ENCODE measurements around the gene DAP.

Gene DAP

DNA sequence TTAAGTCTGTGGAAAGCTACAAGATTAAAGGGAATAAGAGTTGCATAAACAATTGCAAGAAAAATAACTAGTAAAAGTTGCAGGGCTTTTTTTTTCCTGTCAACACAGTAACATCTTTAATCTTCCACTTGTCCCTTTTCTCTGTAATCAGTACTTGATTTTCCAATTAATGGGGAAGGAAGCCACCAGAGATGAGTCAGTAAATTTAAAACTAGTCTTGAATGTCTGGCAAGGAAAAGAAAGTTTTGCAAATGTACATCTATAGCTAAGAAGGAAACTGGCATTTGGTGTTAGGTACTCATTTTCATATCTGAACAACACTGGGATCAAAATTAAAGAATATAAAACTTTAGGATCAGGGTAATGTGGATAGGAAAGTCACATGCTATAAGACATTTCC lies 17.1 kb downstream of the DAP start:
- Histone ChIP-seq H3K27me3 (ENCODE audit: control insufficient read depth in 1 of 2, insufficient read depth in 2 of 2, low read length in 2 of 2) (no peaks in the 10 kb centered on the region), H3K9ac (ENCODE audit: low read length) (no peak overlapping the region), H3K27ac (ENCODE audit: low read depth, low read length) (no peak overlapping the region), H3K9me3 (ENCODE audit: low read length) (no peaks in the 10 kb centered on the region), H3K4me3 (ENCODE audit: low read depth in 1 of 2, low read length in 2 of 2) (no peak overlapping the region), H3K4me1 (ENCODE audit: insufficient read depth, low read length) (no peaks in the 10 kb centered on the region), H3K36me3 (ENCODE audit: insufficient read depth, low read length) (peaks cover 13% of the 10 kb centered on the region)

DNA sequence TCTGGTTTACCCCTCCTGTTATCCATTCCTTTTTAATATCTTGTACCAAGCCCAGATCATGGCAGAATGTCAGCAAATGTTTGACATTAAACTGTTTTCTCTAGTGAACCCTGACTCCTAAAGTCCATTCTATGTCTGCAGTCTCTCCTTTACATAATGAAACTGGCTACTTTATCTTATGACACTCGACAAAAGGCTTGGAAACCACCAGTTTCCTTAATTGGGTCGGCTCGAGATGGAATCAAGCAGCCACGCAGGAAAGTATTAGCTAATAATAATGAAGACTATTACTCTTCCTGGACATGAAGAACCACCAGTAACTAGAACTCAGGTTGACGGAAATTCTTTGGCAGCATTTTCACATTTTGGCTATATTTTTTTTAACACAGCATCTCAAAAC lies 17.5 kb downstream of the DAP start:
- H3K4me1 ChIP-seq (ENCODE audit: insufficient read depth, low read length), result no peaks in the 10 kb centered on the region
- no peaks in the 10 kb centered on the region for H3K9me3 ChIP-seq (ENCODE audit: low read length)
- peaks cover 13% of the 10 kb centered on the region for H3K36me3 ChIP-seq (ENCODE audit: insufficient read depth, low read length)
- no peak overlapping the region for H3K9ac ChIP-seq (ENCODE audit: low read length)
- H3K4me3 ChIP-seq (ENCODE audit: low read depth in 1 of 2, low read length in 2 of 2), result no peak overlapping the region
- no peak overlapping the region for H3K27ac ChIP-seq (ENCODE audit: low read depth, low read length)
- H3K27me3 ChIP-seq (ENCODE audit: control insufficient read depth in 1 of 2, insufficient read depth in 2 of 2, low read length in 2 of 2), result no peaks in the 10 kb centered on the region

DNA sequence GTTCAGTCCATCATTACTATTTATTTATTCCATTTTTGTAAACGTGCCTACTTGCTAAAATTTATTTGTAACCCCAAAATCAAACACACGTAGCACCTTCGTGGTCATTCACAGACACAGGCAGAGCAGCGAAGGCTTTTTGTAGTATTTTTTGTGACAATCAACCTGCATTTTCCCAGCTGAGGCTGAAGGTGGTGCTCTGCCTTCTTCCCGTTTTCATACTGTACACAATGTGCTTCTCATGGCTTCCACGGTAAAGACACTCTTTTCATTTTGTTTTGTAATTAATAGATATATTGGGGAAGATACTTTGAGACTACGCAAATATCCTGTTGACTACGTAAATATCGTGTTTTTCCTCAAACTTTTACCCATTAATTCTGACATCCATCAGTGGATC lies 19.4 kb downstream of the DAP start:
- Histone ChIP-seq H3K4me1 (ENCODE audit: insufficient read depth, low read length) (no peaks in the 10 kb centered on the region), H3K27ac (ENCODE audit: low read depth, low read length) (no peak overlapping the region)

DNA sequence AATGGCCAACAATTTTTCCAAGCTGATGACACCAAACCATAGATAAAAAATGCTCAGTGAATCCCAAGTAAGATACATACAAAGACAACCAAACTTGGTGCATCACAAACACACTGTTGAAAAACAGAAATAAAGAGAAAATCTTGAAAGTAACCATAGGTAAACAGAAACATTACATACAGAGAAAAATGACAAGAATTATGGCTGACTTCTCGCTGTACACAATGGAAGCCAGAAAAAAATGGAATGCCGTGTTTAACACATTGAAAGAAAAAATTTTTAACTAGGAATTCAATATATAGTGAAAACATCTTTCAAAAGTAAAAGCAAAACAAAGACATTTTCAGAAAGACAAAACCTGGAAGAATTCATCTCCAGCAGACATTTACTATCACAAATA lies 20.6 kb downstream of the DAP start:
- H3K27ac ChIP-seq (ENCODE audit: low read depth, low read length), result no peak overlapping the region
- no peaks in the 10 kb centered on the region for H3K27me3 ChIP-seq (ENCODE audit: control insufficient read depth in 1 of 2, insufficient read depth in 2 of 2, low read length in 2 of 2)
- no peaks in the 10 kb centered on the region for H3K36me3 ChIP-seq (ENCODE audit: insufficient read depth, low read length)
- no peaks in the 10 kb centered on the region for H3K9me3 ChIP-seq (ENCODE audit: low read length)
- no peak overlapping the region for H3K4me3 ChIP-seq (ENCODE audit: low read depth in 1 of 2, low read length in 2 of 2)
- no peak overlapping the region for H3K9ac ChIP-seq (ENCODE audit: low read length)
- no peaks in the 10 kb centered on the region for H3K4me1 ChIP-seq (ENCODE audit: insufficient read depth, low read length)

More for the DNA sequence above, 19.4 kb downstream of the DAP start:
- no peak overlapping the region for H3K9ac ChIP-seq (ENCODE audit: low read length)
- H3K36me3 ChIP-seq (ENCODE audit: insufficient read depth, low read length), result peaks cover 5% of the 10 kb centered on the region
- no peak overlapping the region for H3K4me3 ChIP-seq (ENCODE audit: low read depth in 1 of 2, low read length in 2 of 2)
- H3K9me3 ChIP-seq (ENCODE audit: low read length), result no peaks in the 10 kb centered on the region
- H3K27me3 ChIP-seq (ENCODE audit: control insufficient read depth in 1 of 2, insufficient read depth in 2 of 2, low read length in 2 of 2), result no peaks in the 10 kb centered on the region

DNA sequence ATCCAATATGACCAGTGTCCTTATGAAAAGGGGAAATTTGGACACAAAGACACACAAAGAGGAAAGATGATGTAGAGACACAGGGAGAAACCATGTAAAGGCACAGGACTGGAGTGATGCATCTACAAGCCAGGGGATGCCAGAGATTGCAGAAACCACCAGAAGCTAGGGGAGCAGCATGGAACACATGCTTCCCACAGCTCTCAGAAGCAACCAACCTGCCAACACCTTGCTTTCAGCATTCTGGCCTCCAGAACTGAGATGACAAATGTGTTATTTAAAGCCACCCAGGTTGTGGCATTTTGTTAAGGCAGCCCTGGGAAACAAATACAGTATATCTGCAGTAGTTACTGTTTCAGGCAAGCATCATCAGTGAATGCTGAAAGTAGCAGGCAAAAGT lies 23.2 kb downstream of the DAP start:
- Histone ChIP-seq H3K27ac (ENCODE audit: low read depth, low read length) (no peak overlapping the region), H3K27me3 (ENCODE audit: control insufficient read depth in 1 of 2, insufficient read depth in 2 of 2, low read length in 2 of 2) (no peaks in the 10 kb centered on the region), H3K4me1 (ENCODE audit: insufficient read depth, low read length) (no peaks in the 10 kb centered on the region), H3K9me3 (ENCODE audit: low read length) (no peaks in the 10 kb centered on the region), H3K9ac (ENCODE audit: low read length) (no peak overlapping the region), H3K4me3 (ENCODE audit: low read depth in 1 of 2, low read length in 2 of 2) (no peak overlapping the region), H3K36me3 (ENCODE audit: insufficient read depth, low read length) (no peaks in the 10 kb centered on the region)

DNA sequence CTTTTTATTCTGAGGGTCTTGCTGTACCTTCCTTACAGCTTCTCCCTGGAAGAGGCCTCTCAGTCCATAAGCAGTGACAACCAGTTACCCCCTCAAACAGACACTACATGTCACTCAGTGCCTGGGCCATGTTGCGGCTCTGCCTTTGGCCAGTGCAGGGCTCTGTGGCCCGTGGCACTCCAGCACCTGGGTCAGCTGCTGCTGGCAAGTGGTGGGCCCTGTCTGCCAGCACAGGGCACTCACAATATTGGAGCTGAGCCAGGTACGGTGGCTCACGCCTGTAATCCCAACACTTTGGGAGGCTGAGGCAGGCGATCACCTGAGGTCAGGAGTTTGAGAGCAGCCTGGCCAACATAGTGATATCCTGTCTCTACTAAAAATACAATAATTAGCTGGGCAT lies 24.2 kb downstream of the DAP start:
- H3K27me3 ChIP-seq (ENCODE audit: control insufficient read depth in 1 of 2, insufficient read depth in 2 of 2, low read length in 2 of 2), result no peaks in the 10 kb centered on the region
- no peaks in the 10 kb centered on the region for H3K36me3 ChIP-seq (ENCODE audit: insufficient read depth, low read length)
- no peak overlapping the region for H3K9ac ChIP-seq (ENCODE audit: low read length)
- H3K4me3 ChIP-seq (ENCODE audit: low read depth in 1 of 2, low read length in 2 of 2), result no peak overlapping the region
- H3K9me3 ChIP-seq (ENCODE audit: low read length), result no peaks in the 10 kb centered on the region
- no peak overlapping the region for H3K27ac ChIP-seq (ENCODE audit: low read depth, low read length)
- H3K4me1 ChIP-seq (ENCODE audit: insufficient read depth, low read length), result no peaks in the 10 kb centered on the region

DNA sequence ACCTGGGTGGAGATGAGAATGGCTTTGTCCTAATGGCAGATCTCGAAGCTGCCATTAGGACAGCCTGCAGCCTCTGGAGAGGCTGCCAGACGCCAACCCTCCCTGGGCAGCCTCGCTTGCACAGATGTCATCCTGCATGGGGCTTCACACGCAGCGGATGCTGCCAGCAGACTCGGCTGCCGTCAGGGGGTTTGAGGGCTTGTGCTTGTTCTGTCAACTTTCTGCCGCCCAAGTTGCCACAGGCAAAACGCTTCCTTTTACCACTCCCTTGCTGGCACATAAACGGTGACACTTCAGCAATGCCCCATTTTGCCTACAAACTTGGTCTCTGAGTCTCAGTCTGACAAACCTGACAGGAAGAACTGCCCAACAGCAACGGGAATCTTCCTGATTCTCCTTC lies 24.7 kb downstream of the DAP start:
- no peak overlapping the region for H3K4me3 ChIP-seq (ENCODE audit: low read depth in 1 of 2, low read length in 2 of 2)
- H3K9me3 ChIP-seq (ENCODE audit: low read length), result no peaks in the 10 kb centered on the region
- H3K27ac ChIP-seq (ENCODE audit: low read depth, low read length), result no peak overlapping the region
- H3K9ac ChIP-seq (ENCODE audit: low read length), result no peak overlapping the region
- H3K4me1 ChIP-seq (ENCODE audit: insufficient read depth, low read length), result no peaks in the 10 kb centered on the region
- H3K27me3 ChIP-seq (ENCODE audit: control insufficient read depth in 1 of 2, insufficient read depth in 2 of 2, low read length in 2 of 2), result no peaks in the 10 kb centered on the region
- H3K36me3 ChIP-seq (ENCODE audit: insufficient read depth, low read length), result no peaks in the 10 kb centered on the region

GRCh38 chr5:10735569-10736276 lies 25.3 kb downstream of the DAP start:
- no peaks in the 10 kb centered on the region for H3K36me3 ChIP-seq (ENCODE audit: insufficient read depth, low read length)
- H3K9me3 ChIP-seq (ENCODE audit: low read length), result no peaks in the 10 kb centered on the region
- H3K27me3 ChIP-seq (ENCODE audit: control insufficient read depth in 1 of 2, insufficient read depth in 2 of 2, low read length in 2 of 2), result no peaks in the 10 kb centered on the region
- no peak overlapping the region for H3K9ac ChIP-seq (ENCODE audit: low read length)
- H3K4me3 ChIP-seq (ENCODE audit: low read depth in 1 of 2, low read length in 2 of 2), result no peak overlapping the region
- H3K4me1 ChIP-seq (ENCODE audit: insufficient read depth, low read length), result no peaks in the 10 kb centered on the region
- H3K27ac ChIP-seq (ENCODE audit: low read depth, low read length), result no peak overlapping the region

- no peak overlapping the region for H3K4me3 ChIP-seq (ENCODE audit: low read depth in 1 of 2, low read length in 2 of 2)
- no peaks in the 10 kb centered on the region for H3K27me3 ChIP-seq (ENCODE audit: control insufficient read depth in 1 of 2, insufficient read depth in 2 of 2, low read length in 2 of 2)
- no peaks in the 10 kb centered on the region for H3K36me3 ChIP-seq (ENCODE audit: insufficient read depth, low read length)
- no peak overlapping the region for H3K27ac ChIP-seq (ENCODE audit: low read depth, low read length)
- no peaks in the 10 kb centered on the region for H3K4me1 ChIP-seq (ENCODE audit: insufficient read depth, low read length)
- no peak overlapping the region for H3K9ac ChIP-seq (ENCODE audit: low read length)
- no peaks in the 10 kb centered on the region for H3K9me3 ChIP-seq (ENCODE audit: low read length)
Measured at GRCh38 chr5:10734832-10735523, 26.1 kb downstream of the DAP start.

GRCh38 chr5:10734037-10734709 lies 26.9 kb downstream of the DAP start:
- Histone ChIP-seq H3K9me3 (ENCODE audit: low read length) (no peaks in the 10 kb centered on the region), H3K36me3 (ENCODE audit: insufficient read depth, low read length) (no peaks in the 10 kb centered on the region), H3K27ac (ENCODE audit: low read depth, low read length) (no peak overlapping the region), H3K9ac (ENCODE audit: low read length) (no peak overlapping the region), H3K4me1 (ENCODE audit: insufficient read depth, low read length) (no peaks in the 10 kb centered on the region), H3K27me3 (ENCODE audit: control insufficient read depth in 1 of 2, insufficient read depth in 2 of 2, low read length in 2 of 2) (no peaks in the 10 kb centered on the region), H3K4me3 (ENCODE audit: low read depth in 1 of 2, low read length in 2 of 2) (no peak overlapping the region)

GRCh38 chr5:10733426-10733825 lies 27.6 kb downstream of the DAP start:
- Histone ChIP-seq H3K36me3 (ENCODE audit: insufficient read depth, low read length) (no peaks in the 10 kb centered on the region), H3K9me3 (ENCODE audit: low read length) (no peaks in the 10 kb centered on the region), H3K27ac (ENCODE audit: low read depth, low read length) (no peak overlapping the region), H3K4me1 (ENCODE audit: insufficient read depth, low read length) (no peaks in the 10 kb centered on the region), H3K9ac (ENCODE audit: low read length) (no peak overlapping the region), H3K27me3 (ENCODE audit: control insufficient read depth in 1 of 2, insufficient read depth in 2 of 2, low read length in 2 of 2) (no peaks in the 10 kb centered on the region), H3K4me3 (ENCODE audit: low read depth in 1 of 2, low read length in 2 of 2) (no peak overlapping the region)
